Amygdala (tissue), 56 donors: ENCODE data around the gene MELTF.
"Not testable (repeated sequence)": the region's sequence is repeated elsewhere in the genome, so short reads cannot be mapped to it uniquely, and the experiment has no call there.

Experiments used
- DNase-seq, 56 donors: peaks; one replicate each; lab custom pipeline; 2025; lab: John Stamatoyannopoulos, UW

MELTF gene

DNA sequence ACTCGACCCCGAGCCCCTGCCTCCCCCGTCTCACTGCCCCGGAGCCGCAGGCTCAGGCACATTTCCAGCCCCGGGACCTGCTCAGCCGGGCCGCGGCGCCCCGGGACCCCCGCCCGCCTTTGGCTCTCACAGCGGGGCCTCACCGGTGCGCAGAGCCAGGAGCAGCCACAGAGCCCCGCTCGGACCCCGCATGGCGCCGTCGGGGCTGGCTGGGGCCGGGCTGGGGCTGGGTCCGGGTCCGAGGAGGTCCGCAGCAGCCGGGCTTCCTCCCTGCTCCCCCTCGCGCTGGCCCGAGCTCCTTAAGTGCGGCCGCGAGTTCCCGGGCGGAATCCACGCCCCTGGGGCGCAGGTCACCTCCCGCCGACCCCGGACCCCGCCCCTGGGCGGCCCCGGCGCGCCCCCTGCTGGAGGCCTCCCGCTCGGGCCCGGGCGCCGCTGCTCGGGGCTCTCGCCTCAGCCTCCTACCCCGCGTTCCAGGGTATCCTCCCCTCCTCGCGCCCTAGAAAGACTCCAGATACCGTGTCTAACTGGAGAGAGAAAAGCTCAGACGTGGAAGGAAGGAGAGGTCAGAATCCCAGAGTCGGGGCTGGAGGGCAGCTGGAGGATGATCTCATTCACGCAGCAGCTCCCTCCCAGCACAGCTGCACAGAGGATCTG is at the start of gene MELTF:
TSS of gene MELTF (minus strand) at position 307 of the 657 bp plus-strand sequence. CDS start at position 192, 115 bp downstream.
- peak in 8 of 56 donors; percentile 18 to 53 (median 31) for DNase-seq

DNA sequence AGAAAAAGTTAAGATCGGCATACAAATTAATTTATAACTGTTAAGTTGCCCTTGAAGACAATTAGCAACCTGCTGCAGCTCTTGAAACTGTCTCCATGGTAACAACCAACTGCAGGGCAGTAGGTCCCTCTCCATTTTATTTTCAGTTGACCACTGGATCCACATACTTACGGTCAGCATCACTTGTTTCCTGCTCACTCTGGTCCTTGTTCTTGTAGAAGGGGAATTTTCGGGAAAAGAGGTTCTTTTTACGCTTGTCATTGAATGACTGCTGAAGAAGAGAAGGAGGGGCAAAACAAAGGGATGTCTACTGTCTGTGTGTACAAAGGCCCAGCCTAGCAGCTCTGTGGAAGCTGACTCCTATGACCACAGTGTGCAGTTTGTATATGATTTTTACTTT is 46.8 kb upstream of the MELTF start:
- no peak for DNase-seq

DNA sequence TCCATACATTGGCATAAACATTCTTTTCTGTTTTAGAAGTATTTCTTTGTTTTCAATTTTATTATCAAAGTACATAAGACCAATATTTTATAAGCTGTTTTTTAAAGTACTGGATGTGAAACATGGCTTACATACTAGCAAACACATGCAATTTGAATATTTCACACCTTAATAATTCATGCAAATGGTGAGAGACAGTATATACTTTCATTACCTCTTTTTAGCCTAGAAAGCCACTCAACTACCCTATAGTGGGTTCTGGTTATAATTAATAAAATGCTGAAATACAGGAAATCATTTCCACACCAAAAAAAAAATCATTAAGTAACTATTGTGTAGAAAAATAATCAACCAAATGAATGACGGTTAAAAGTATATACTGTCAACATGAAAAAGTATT is 38.5 kb upstream of the MELTF start:
- no peak for DNase-seq

- no peak for DNase-seq
Measured at GRCh38 chr3:197064771-197065170, 35.2 kb upstream of the MELTF start.

DNA sequence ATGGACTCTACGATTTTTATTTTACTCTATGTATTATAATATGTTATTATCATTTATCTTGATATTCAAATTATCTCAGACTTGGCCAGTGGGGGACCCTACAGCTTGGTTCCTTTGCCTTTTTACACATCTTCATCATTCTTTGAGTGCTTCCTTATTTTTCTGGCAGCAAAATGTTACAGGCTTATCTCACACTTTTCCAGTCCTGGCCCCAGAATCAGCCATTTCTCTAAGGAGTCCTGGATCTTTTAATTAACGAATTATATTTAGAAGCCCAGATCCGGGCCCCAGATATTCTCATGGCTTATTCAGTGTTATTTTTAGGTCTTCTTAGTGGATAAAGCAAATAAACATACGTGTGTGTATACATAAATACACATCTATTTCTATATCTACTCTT is 32.8 kb upstream of the MELTF start:
- DNase-seq: no peak

DNA sequence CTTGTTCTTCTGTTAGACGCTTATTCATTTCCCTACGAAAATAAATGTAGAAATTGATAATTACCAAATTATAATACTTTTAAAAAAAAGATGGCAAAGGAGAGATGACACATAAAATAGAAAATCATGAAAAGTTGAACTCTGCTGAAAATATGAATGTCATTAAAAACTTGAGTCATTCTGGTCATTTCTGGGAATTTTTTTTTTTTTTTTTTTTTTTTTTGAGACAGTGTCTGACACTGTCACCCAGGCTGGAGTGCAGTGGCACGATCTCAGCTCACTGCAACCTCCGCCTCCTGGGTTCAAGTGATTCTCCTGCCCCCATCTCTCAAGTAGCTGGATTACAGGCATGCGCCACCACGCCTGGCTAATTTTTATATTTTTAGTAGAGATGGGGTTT is 22.0 kb upstream of the MELTF start:
- DNase-seq: not testable (repeated sequence)

DNA sequence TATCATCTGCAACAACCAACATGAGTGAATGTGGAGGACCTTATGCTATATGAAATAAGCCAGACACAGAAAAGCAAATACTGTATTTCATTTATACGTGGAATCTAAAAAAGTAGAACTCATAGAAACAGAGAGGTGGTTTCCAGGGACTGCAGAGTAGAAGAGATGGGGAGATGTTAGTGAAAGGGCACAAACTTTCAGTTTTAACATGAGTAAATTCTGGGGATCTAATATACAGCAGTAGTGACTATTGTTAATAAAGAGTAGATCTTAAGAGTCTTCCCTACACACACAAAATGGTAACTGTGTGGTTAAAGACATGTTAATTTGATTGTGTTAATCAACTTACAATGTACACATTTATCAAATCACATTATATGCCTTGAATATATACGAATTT is 20.9 kb upstream of the MELTF start:
- DNase-seq: no peak

GRCh38 chr3:197042539-197042938 is 12.9 kb upstream of the MELTF start:
- DNase-seq: no peak

- DNase-seq: no peak
Measured at GRCh38 chr3:197041875-197042488, 12.4 kb upstream of the MELTF start.

DNA sequence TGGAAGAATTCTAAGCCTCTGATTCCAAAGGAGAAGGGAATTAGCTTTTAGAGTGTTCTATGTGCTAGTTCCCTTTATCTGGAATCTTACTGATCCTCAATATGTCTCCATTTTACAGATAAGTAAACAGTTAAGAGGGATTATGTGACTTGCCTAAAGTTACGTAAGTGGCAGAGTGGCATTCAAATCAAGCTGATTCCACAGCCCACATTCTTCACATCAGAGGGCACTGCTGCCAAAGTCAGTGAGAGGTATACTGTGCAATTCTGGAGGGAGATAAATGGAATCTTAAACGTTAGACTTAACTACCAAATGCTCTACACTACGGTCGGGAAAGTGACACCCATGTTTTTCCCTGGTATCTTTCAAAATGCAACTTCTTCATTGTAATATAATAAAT is 11.0 kb upstream of the MELTF start:
- DNase-seq: no peak

- DNase-seq: no peak
Measured at GRCh38 chr3:197038679-197039462, 9.3 kb upstream of the MELTF start.

GRCh38 chr3:197035577-197035976 is 6.0 kb upstream of the MELTF start:
- no peak for DNase-seq

GRCh38 chr3:197034778-197035177 is 5.2 kb upstream of the MELTF start:
- DNase-seq: not testable (repeated sequence)

- not testable (repeated sequence) for DNase-seq
Measured at GRCh38 chr3:197033764-197034163, 4.1 kb upstream of the MELTF start.

DNA sequence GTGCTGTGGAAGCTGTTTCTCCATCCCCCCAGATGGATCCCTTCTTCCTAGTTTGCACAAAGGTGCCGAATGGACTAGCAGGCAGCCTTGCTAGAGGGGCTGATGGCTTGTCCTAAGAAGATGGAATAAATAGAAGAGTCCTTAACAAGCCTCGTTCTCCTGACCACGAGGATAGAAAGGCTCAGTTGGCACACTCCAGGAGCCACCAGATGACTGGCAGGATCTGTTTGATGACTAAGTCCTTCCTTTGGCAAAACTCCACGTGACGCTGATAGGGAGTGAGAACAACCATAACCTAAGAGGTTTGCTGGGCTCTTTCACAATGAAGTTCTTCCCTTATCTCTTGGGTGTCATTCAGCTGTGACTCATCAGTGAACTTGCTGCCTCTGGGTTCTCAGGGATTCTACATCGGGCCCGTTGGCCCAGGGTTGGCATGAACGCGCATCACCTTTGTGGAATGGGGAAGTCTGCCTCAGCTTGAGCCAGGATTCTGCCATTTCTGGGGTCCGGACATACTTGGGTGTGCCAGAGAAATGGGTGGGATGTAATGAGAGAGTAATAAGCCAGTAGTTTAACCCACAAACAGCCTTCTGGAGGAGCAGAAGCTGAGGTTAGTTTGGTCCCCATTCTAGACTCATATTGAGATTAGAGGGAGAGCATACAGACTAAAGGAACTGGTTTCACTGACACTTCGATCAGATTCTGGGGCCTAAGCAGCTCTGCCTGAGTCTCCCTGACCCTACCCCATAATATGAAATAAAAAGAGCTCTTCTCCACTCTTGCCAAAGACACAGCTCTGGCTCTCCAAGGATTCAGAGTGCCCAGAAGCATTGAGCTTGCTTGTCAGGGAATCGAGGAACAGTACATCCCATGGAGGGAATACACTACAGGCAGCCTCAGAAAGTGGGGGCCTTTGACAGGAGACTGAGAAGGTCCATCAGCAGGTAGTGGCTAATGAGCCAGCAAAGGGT is 2.0 kb upstream of the MELTF start:
- no peak for DNase-seq

- DNase-seq: no peak
Measured at GRCh38 chr3:197030379-197031314, 1.0 kb upstream of the MELTF start.

- DNase-seq: no peak
Measured at GRCh38 chr3:197028728-197029510, 698 bp downstream of the MELTF start.

- DNase-seq: peak in 1 of 56 donors; percentile 23
Measured at GRCh38 chr3:197027896-197028727, 1.5 kb downstream of the MELTF start.
